ENCODE measurements around the gene ZNF688. TPM values are rescaled to one million over a fixed set of nuclear protein-coding genes. Genes with fewer than 3 reads are reported as not detected.

ZNF688 gene
- total RNA-seq, 1 donor from 2014 or later = 5.4 TPM

GRCh38 chr16:30548416-30549253, 22.9 kb downstream of the ZNF688 start:
- DNase-seq (ENCODE audit: low read depth) (no peak), FAIRE-seq (no peak)
- Histone ChIP-seq H3K4me1 (ENCODE audit: insufficient read depth, low read length) (no peaks in the 10 kb centered on the region), H2AFZ (ENCODE audit: low read depth, low read length) (no peak overlapping the region), H4K20me1 (ENCODE audit: insufficient read depth, low read length) (peaks cover under 1% of the 10 kb centered on the region), H3K9me3 (ENCODE audit: insufficient read depth, low read depth, low read length) (no peaks in the 10 kb centered on the region), H3K27me3 (ENCODE audit: insufficient read depth, low read length) (no peaks in the 10 kb centered on the region), H3K27ac (ENCODE audit: low read depth, low read length) (no peak overlapping the region), H3K9ac (ENCODE audit: low read length) (no peak overlapping the region), H3K4me2 (ENCODE audit: low read length) (no peak overlapping the region), H3K79me2 (ENCODE audit: insufficient read depth, low read length) (peaks cover 3% of the 10 kb centered on the region), H3K36me3 (ENCODE audit: insufficient read depth, low read length) (no peaks in the 10 kb centered on the region), H3K4me3 (ENCODE audit: insufficient read depth, low read depth, low read length) (no peak overlapping the region)
- Mint-ChIP-seq H3K27me3 (ENCODE audit: low read depth, unreplicated experiment) (peaks cover 5% of the 10 kb centered on the region), H3K27ac (ENCODE audit: unreplicated experiment) (peak overlapping the region; percentile 16), H3K9me3 (ENCODE audit: unreplicated experiment) (no peaks in the 10 kb centered on the region), H3K4me1 (ENCODE audit: low read depth, unreplicated experiment) (peaks cover 10% of the 10 kb centered on the region), H3K4me3 (ENCODE audit: unreplicated experiment) (no peak overlapping the region), H3K36me3 (ENCODE audit: low read depth, unreplicated experiment) (no peaks in the 10 kb centered on the region)
- TF ChIP-seq CTCF (IDR thresholded peaks at IDR 0.05; ENCODE audit: insufficient read depth, low read depth, low read length) (no peak), EZH2 (IDR thresholded peaks at IDR 0.05; ENCODE audit: insufficient read depth, low read length) (no peak)

- no peak overlapping the region for H3K4me3 Mint-ChIP-seq (ENCODE audit: unreplicated experiment)
- H4K20me1 ChIP-seq (ENCODE audit: insufficient read depth, low read length) = no peaks in the 10 kb centered on the region
- no peak overlapping the region for H3K4me3 ChIP-seq (ENCODE audit: insufficient read depth, low read depth, low read length)
- no peaks in the 10 kb centered on the region for H3K79me2 ChIP-seq (ENCODE audit: insufficient read depth, low read length)
- no peak overlapping the region for H3K4me2 ChIP-seq (ENCODE audit: low read length)
- no peak overlapping the region for H2AFZ ChIP-seq (ENCODE audit: low read depth, low read length)
- TF ChIP-seq EZH2 (IDR thresholded peaks at IDR 0.05; ENCODE audit: insufficient read depth, low read length) = no peak
- TF ChIP-seq CTCF (IDR thresholded peaks at IDR 0.05; ENCODE audit: insufficient read depth, low read depth, low read length) = no peak
- H3K27me3 Mint-ChIP-seq (ENCODE audit: low read depth, unreplicated experiment) = peaks cover 5% of the 10 kb centered on the region
- no peaks in the 10 kb centered on the region for H3K9me3 Mint-ChIP-seq (ENCODE audit: unreplicated experiment)
- peaks cover 12% of the 10 kb centered on the region for H3K4me1 ChIP-seq (ENCODE audit: insufficient read depth, low read length)
- H3K27me3 ChIP-seq (ENCODE audit: insufficient read depth, low read length) = no peaks in the 10 kb centered on the region
- no peaks in the 10 kb centered on the region for H3K36me3 Mint-ChIP-seq (ENCODE audit: low read depth, unreplicated experiment)
- DNase-seq (ENCODE audit: low read depth) (no peak), FAIRE-seq (no peak)
- H3K27ac ChIP-seq (ENCODE audit: low read depth, low read length) = no peak overlapping the region
- H3K27ac Mint-ChIP-seq (ENCODE audit: unreplicated experiment) = no peak overlapping the region
- peaks cover 10% of the 10 kb centered on the region for H3K4me1 Mint-ChIP-seq (ENCODE audit: low read depth, unreplicated experiment)
- no peak overlapping the region for H3K9ac ChIP-seq (ENCODE audit: low read length)
- H3K9me3 ChIP-seq (ENCODE audit: insufficient read depth, low read depth, low read length) = no peaks in the 10 kb centered on the region
- H3K36me3 ChIP-seq (ENCODE audit: insufficient read depth, low read length) = no peaks in the 10 kb centered on the region
Observed at GRCh38 chr16:30546115-30546514, 25.4 kb downstream of the ZNF688 start.

DNA sequence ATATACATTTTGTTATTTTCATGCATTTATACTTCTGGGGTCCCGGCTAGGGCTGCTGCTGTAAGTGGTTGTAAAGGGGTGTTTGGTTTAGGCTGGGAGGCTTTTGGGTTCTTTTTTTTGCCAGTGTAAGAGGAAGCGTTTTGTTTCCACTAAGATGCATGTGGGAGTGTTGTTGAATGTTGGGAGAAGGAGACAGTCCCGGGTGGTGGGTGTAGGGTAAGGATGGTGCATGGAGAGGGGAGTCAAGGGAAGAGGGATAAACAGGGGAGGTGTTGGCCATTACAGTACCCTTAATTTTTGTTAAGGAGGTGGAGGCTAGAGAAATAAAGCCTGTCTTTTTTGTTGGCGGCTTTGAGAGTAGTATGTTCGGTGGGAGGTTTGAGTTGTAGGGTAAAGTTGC, 28.4 kb downstream of the ZNF688 start:
- Mint-ChIP-seq H3K4me1 (ENCODE audit: low read depth, unreplicated experiment) (no peaks in the 10 kb centered on the region), H3K27me3 (ENCODE audit: low read depth, unreplicated experiment) (peaks cover 5% of the 10 kb centered on the region), H3K9me3 (ENCODE audit: unreplicated experiment) (no peaks in the 10 kb centered on the region), H3K36me3 (ENCODE audit: low read depth, unreplicated experiment) (no peaks in the 10 kb centered on the region), H3K4me3 (ENCODE audit: unreplicated experiment) (no peak overlapping the region), H3K27ac (ENCODE audit: unreplicated experiment) (no peak overlapping the region)
- Histone ChIP-seq H3K9me3 (ENCODE audit: insufficient read depth, low read depth, low read length) (no peaks in the 10 kb centered on the region), H4K20me1 (ENCODE audit: insufficient read depth, low read length) (no peaks in the 10 kb centered on the region), H2AFZ (ENCODE audit: low read depth, low read length) (no peak overlapping the region), H3K27ac (ENCODE audit: low read depth, low read length) (no peak overlapping the region), H3K4me1 (ENCODE audit: insufficient read depth, low read length) (peaks cover 12% of the 10 kb centered on the region), H3K79me2 (ENCODE audit: insufficient read depth, low read length) (no peaks in the 10 kb centered on the region), H3K4me2 (ENCODE audit: low read length) (no peak overlapping the region), H3K9ac (ENCODE audit: low read length) (no peak overlapping the region), H3K27me3 (ENCODE audit: insufficient read depth, low read length) (no peaks in the 10 kb centered on the region), H3K4me3 (ENCODE audit: insufficient read depth, low read depth, low read length) (no peak overlapping the region), H3K36me3 (ENCODE audit: insufficient read depth, low read length) (no peaks in the 10 kb centered on the region)
- FAIRE-seq (no peak), DNase-seq (ENCODE audit: low read depth) (no peak)
- TF ChIP-seq EZH2 (IDR thresholded peaks at IDR 0.05; ENCODE audit: insufficient read depth, low read length) (no peak), CTCF (IDR thresholded peaks at IDR 0.05; ENCODE audit: insufficient read depth, low read depth, low read length) (no peak)

Measured in astrocyte (in vitro differentiated cells and primary cell).